Colonic mucosa (tissue), 4 donors: Measurements from ENCODE around the gene SULT1C4. TPM values are rescaled to one million over a fixed set of nuclear protein-coding genes. Genes with fewer than 3 reads are reported as not detected.

Experiments
- DNase-seq: peaks from one replicate; pipeline ENCODE4 v3.0.0-alpha.2; 2020
- H3K27ac ChIP-seq: fragments of 200-600 bp; one replicate; pipeline ENCODE4 v1.8.0; 2021
- H3K27me3 ChIP-seq: fragments of 200-600 bp; one replicate; pipeline ENCODE4 v1.8.0; 2021
- H3K36me3 ChIP-seq: fragments of 200-600 bp; one replicate; pipeline ENCODE4 v1.8.0; 2021
- H3K4me1 ChIP-seq: fragments of 200-600 bp; one replicate; pipeline ENCODE4 v1.8.0; 2021; ENCODE audit warnings: mild to moderate bottlenecking
- H3K4me3 ChIP-seq: fragments of 200-600 bp; one replicate; pipeline ENCODE4 v1.8.0; 2021
- H3K9ac ChIP-seq, 2 donors: one replicate each; pipeline ENCODE4 v1.7.0; 2013; ENCODE audit warnings: control low read depth in 2 of 2, low read depth in 2 of 2, low read length in 2 of 2
- H3K9me3 ChIP-seq: fragments of 200-600 bp; one replicate; pipeline ENCODE4 v1.8.0; 2021
- CTCF ChIP-seq: fragments of 200-600 bp; IDR thresholded peaks from one replicate; pipeline ENCODE4 v1.8.0; 2022; ENCODE audit warnings: antibody characterized with exemption, mild to moderate bottlenecking
- intact Hi-C: fragments of 100-400 bp; cut with DNase I; formaldehyde crosslinking; loops from one replicate; pipeline ENCODE4 v1.14.1; 2022
- total RNA-seq, 2 donors: library from RNA; stranded (reverse); fragmentation: NEBNext Ultra II Directional in 1 of 2; extraction: Animal tissue kit (Norgen Biotek cat#: 25700) in 1 of 2; gene quantifications; one replicate each; pipeline ENCODE4 v1.2.1, GENCODE V29; 2021
- donor health status: healthy.
- donor health status: DM: no; HTN: no; CAD: no.
- donor health status: DM: no; HTN: no; CAD: no.

SULT1C4 gene
- total RNA-seq, 2 donors from 2014 or later = 0.59 to 2.0 TPM

- Histone ChIP-seq H3K4me3 (no peak overlapping the region), H3K36me3 (no peaks in the 10 kb centered on the region), H3K9me3 (no peaks in the 10 kb centered on the region), H3K27ac (no peak overlapping the region), H3K4me1 (no peaks in the 10 kb centered on the region), H3K9ac (no peak overlapping the region), H3K27me3 (no peaks in the 10 kb centered on the region)
- no peak for TF ChIP-seq CTCF
- no peak for DNase-seq
- intact Hi-C loops = no loop called here
These were observed 25.7 kb downstream of the SULT1C4 start for GRCh38 chr2:108403494-108403893.

- intact Hi-C loops = no loop called here
- H3K27ac ChIP-seq = no peak overlapping the region
- no peak for DNase-seq
- no peaks in the 10 kb centered on the region for H3K4me1 ChIP-seq
- TF ChIP-seq CTCF = no peak
- no peak overlapping the region for H3K4me3 ChIP-seq
- H3K36me3 ChIP-seq = no peaks in the 10 kb centered on the region
- H3K9me3 ChIP-seq = no peaks in the 10 kb centered on the region
- H3K9ac ChIP-seq = no peak overlapping the region
- no peaks in the 10 kb centered on the region for H3K27me3 ChIP-seq
These were observed 27.1 kb downstream of the SULT1C4 start for GRCh38 chr2:108404784-108405397.

- DNase-seq = no peak
- Histone ChIP-seq H3K27ac (no peak overlapping the region), H3K27me3 (no peaks in the 10 kb centered on the region), H3K9ac (no peak overlapping the region), H3K9me3 (no peaks in the 10 kb centered on the region), H3K36me3 (no peaks in the 10 kb centered on the region), H3K4me1 (no peaks in the 10 kb centered on the region), H3K4me3 (no peak overlapping the region)
- no peak for TF ChIP-seq CTCF
- intact Hi-C loops = no loop called here
These were observed 30.3 kb downstream of the SULT1C4 start for GRCh38 chr2:108407864-108408729.

- no peak for DNase-seq
- intact Hi-C loops = loop anchor here (10.0 kb wide), 2 partner anchors 175 to 195 kb away; no protein-coding TSS in a partner anchor
- Histone ChIP-seq H3K27me3 (no peaks in the 10 kb centered on the region), H3K4me3 (no peak overlapping the region), H3K9ac (no peak overlapping the region), H3K36me3 (no peaks in the 10 kb centered on the region), H3K9me3 (no peaks in the 10 kb centered on the region), H3K27ac (no peak overlapping the region), H3K4me1 (no peaks in the 10 kb centered on the region)
- no peak for TF ChIP-seq CTCF
These were observed 32.0 kb downstream of the SULT1C4 start for GRCh38 chr2:108409768-108410167.

- no peaks in the 10 kb centered on the region for H3K36me3 ChIP-seq
- no peak overlapping the region for H3K9ac ChIP-seq
- H3K4me3 ChIP-seq = no peak overlapping the region
- H3K4me1 ChIP-seq = no peaks in the 10 kb centered on the region
- H3K27ac ChIP-seq = no peak overlapping the region
- TF ChIP-seq CTCF = no peak
- H3K9me3 ChIP-seq = no peaks in the 10 kb centered on the region
- DNase-seq = no peak
- intact Hi-C loops = loop anchor here (10.0 kb wide), 2 partner anchors 172 to 198 kb away; no protein-coding TSS in a partner anchor
- no peaks in the 10 kb centered on the region for H3K27me3 ChIP-seq
These were observed 35.4 kb downstream of the SULT1C4 start for GRCh38 chr2:108412995-108413710.
